Spleen (tissue), 7 donors: ENCODE measurements around the gene SYNDIG1.

Experiments
- POLR2A ChIP-seq, 3 donors: fragments of 450-650 bp; IDR thresholded peaks; one replicate each; pipeline ENCODE4 v1.5.1; 2017; ENCODE audit warnings: antibody characterized with exemption in 3 of 3, mild to moderate bottlenecking in 1 of 3
- TF ChIP-seq, protein P1 (sequence below), 11 experiments: fragments of 200-600 bp in 7 of 11; fragments of 450-650 bp in 4 of 11; sonication (generic) in 4 of 11; IDR thresholded peaks in 8 of 11; conservative IDR thresholded peaks in 3 of 11; 1 replicate in 7 of 11; 2 replicates in 4 of 11; pipeline versions ENCODE4 v1.4.0 to v1.8.0; 2016 to 2021; ENCODE audit warnings: antibody characterized with exemption in 11 of 11, inconsistent platforms in 4 of 11, mild to moderate bottlenecking in 1 of 11
- donor health status: DM: no; HTN: no; CAD: no; lungs with moderate emphysema.
- donor health status: DM: no; HTN: no; CAD: no.
- donor health status: DM: no; HTN: no; CAD: no.

DNA sequence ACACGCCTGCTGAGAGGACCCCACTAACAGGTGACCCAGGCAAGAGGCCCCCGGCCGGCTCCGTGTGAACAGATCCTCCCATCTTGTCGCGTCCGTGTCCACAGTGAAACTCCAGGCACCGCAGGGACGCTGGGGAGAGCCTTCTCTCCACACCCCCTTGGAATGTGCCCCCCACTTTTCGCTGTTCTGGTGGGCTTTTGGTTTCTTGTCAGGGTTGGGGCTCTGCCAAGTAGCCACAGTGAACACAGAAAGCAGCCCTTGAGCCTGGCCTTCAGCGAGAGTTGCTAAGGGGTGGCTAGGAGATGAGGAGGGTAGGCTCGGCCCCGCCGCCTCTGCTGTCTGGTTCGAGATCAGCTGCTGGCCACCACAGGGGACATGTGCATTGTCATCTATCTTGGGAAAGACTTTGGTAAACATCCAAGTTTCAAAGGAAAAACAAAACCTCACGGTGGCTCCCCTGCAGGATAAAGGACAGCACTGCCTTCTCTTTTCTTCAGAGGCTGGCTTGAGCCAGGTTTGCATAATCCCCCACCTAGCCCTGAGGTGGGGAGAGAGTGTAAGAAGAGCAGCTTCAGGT lies 22.7 kb downstream of the SYNDIG1 start:
- TF ChIP-seq, protein P1, sequence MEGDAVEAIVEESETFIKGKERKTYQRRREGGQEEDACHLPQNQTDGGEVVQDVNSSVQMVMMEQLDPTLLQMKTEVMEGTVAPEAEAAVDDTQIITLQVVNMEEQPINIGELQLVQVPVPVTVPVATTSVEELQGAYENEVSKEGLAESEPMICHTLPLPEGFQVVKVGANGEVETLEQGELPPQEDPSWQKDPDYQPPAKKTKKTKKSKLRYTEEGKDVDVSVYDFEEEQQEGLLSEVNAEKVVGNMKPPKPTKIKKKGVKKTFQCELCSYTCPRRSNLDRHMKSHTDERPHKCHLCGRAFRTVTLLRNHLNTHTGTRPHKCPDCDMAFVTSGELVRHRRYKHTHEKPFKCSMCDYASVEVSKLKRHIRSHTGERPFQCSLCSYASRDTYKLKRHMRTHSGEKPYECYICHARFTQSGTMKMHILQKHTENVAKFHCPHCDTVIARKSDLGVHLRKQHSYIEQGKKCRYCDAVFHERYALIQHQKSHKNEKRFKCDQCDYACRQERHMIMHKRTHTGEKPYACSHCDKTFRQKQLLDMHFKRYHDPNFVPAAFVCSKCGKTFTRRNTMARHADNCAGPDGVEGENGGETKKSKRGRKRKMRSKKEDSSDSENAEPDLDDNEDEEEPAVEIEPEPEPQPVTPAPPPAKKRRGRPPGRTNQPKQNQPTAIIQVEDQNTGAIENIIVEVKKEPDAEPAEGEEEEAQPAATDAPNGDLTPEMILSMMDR (IDR thresholded peaks at IDR 0.05 in 8 of 11, conservative IDR thresholded peaks at IDR 0.05 in 3 of 11), result no peak
- no peak for TF ChIP-seq POLR2A (IDR thresholded peaks at IDR 0.05)
